Activated CD4-positive, alpha-beta memory T cell treated with anti-CD3 and anti-CD28 coated beads for 36 hours (primary cell): ENCODE results near the gene KIAA1671. TPM values are rescaled to one million over a fixed set of nuclear protein-coding genes. Genes with fewer than 3 reads are reported as not detected.

Experiments
- CTCF ChIA-PET: fragments of 350-600 bp; sonication (Branson Sonifier 250); formaldehyde crosslinking; loops from one replicate; lab custom pipeline; 2021; ENCODE audit warnings: antibody characterized with exemption, inconsistent platforms; lab: Charles Lee
- POLR2A ChIA-PET: fragments of 350-600 bp; sonication (Branson Sonifier 250); formaldehyde crosslinking; loops from one replicate; lab custom pipeline; 2021; ENCODE audit warnings: antibody characterized with exemption; lab: Charles Lee
- DNase-seq: peaks from one replicate; pipeline ENCODE4 v3.0.0-alpha.2; 2020
- H3K27ac Mint-ChIP-seq: one replicate; pipeline ENCODE4 v1.8.0; 2021; ENCODE audit warnings: mixed read lengths
- H3K27me3 Mint-ChIP-seq: one replicate; pipeline ENCODE4 v1.8.0; 2021; ENCODE audit warnings: mixed read lengths
- H3K36me3 Mint-ChIP-seq: one replicate; pipeline ENCODE4 v1.8.0; 2021; ENCODE audit warnings: mixed read lengths
- H3K4me1 Mint-ChIP-seq: one replicate; pipeline ENCODE4 v1.8.0; 2021; ENCODE audit warnings: low read depth, mixed read lengths
- H3K4me3 Mint-ChIP-seq: one replicate; pipeline ENCODE4 v1.8.0; 2021; ENCODE audit warnings: mild to moderate bottlenecking, mixed read lengths
- H3K9me3 Mint-ChIP-seq: one replicate; pipeline ENCODE4 v1.8.0; 2021; ENCODE audit warnings: mixed read lengths
- intact Hi-C: fragments of 100-400 bp; cut with micrococcal nuclease; formaldehyde crosslinking; loops from one replicate; pipeline ENCODE4 v1.15.1; 2023
- total RNA-seq, 2 experiments: library from RNA; stranded (reverse); gene quantifications; one replicate each; pipeline ENCODE4 v1.2.3, GENCODE V29; 2021

KIAA1671 gene
- total RNA-seq, 2 experiments from 2014 or later: 6.5 to 6.8 TPM

- Mint-ChIP-seq H3K9me3 (no peaks in the 10 kb centered on the region), H3K27ac (peak overlapping the region; percentile 87), H3K4me1 (peaks cover 70% of the 10 kb centered on the region), H3K4me3 (no peak overlapping the region), H3K27me3 (no peaks in the 10 kb centered on the region), H3K36me3 (no peaks in the 10 kb centered on the region)
- ChIA-PET POLR2A (no interaction called here), CTCF (interaction anchor here (0.9 to 2.0 kb wide), 2 partner anchors 9 to 128 kb away, joined by 4 to 6 read pairs; no protein-coding TSS in a partner anchor)
- DNase-seq: no peak
- intact Hi-C loops: loop anchor here (5.0 kb wide), 1 partner anchor 510 kb away; the partner anchor contains the start of genes GUCD1 and SNRPD3
These were observed 114.4 kb downstream of the KIAA1671 start for GRCh38 chr22:25066861-25067435.

- Mint-ChIP-seq H3K27me3 (no peaks in the 10 kb centered on the region), H3K27ac (peak overlapping the region; percentile 87), H3K9me3 (no peaks in the 10 kb centered on the region), H3K4me1 (peaks cover 71% of the 10 kb centered on the region), H3K4me3 (peak overlapping the region; percentile 81), H3K36me3 (no peaks in the 10 kb centered on the region)
- CTCF ChIA-PET: interaction anchor here (0.7 to 3.9 kb wide), 8 partner anchors 9 to 129 kb away, joined by 3 to 48 read pairs (median 10); no protein-coding TSS in a partner anchor
- DNase-seq: peak; percentile 87
- intact Hi-C loops: loop anchor here (1.0 to 5.0 kb wide), 4 partner anchors 8 to 511 kb away; partner anchors contain the start of genes GUCD1 and SNRPD3
- POLR2A ChIA-PET: interaction anchor here (0.7 to 2.0 kb wide), 5 partner anchors 9 to 18 kb away, joined by 3 to 9 read pairs (median 6); no protein-coding TSS in a partner anchor
These were observed 115.4 kb downstream of the KIAA1671 start for GRCh38 chr22:25067851-25068421.

- ChIA-PET POLR2A (interaction anchor here (0.7 to 2.1 kb wide), 7 partner anchors 9 to 17 kb away, joined by 3 to 9 read pairs (median 6); no protein-coding TSS in a partner anchor), CTCF (interaction anchor here (0.7 to 3.9 kb wide), 11 partner anchors 9 to 130 kb away, joined by 3 to 48 read pairs (median 6); no protein-coding TSS in a partner anchor)
- Mint-ChIP-seq H3K4me1 (peaks cover 70% of the 10 kb centered on the region), H3K9me3 (no peaks in the 10 kb centered on the region), H3K27ac (peak overlapping the region; percentile 87), H3K4me3 (peak overlapping the region; percentile 81), H3K36me3 (no peaks in the 10 kb centered on the region), H3K27me3 (no peaks in the 10 kb centered on the region)
- intact Hi-C loops: loop anchor here (1.0 to 5.0 kb wide), 4 partner anchors 8 to 511 kb away; partner anchors contain the start of genes GUCD1 and SNRPD3
- DNase-seq: peak; percentile 71
These were observed 116.2 kb downstream of the KIAA1671 start for GRCh38 chr22:25068707-25069106.

- intact Hi-C loops: loop anchor here (2.0 to 5.0 kb wide), 2 partner anchors 15 to 512 kb away; partner anchors contain the start of genes GUCD1 and SNRPD3
- peak overlapping the region; percentile 81 for H3K4me3 Mint-ChIP-seq
- H3K27ac Mint-ChIP-seq: peak overlapping the region; percentile 87
- H3K36me3 Mint-ChIP-seq: no peaks in the 10 kb centered on the region
- H3K9me3 Mint-ChIP-seq: no peaks in the 10 kb centered on the region
- CTCF ChIA-PET: interaction anchor here (0.9 to 3.9 kb wide), 7 partner anchors 8 to 102 kb away, joined by 3 to 48 read pairs (median 11); no protein-coding TSS in a partner anchor
- POLR2A ChIA-PET: interaction anchor here (0.7 to 2.1 kb wide), 5 partner anchors 8 to 17 kb away, joined by 3 to 9 read pairs (median 6); no protein-coding TSS in a partner anchor
- no peak for DNase-seq
- H3K4me1 Mint-ChIP-seq: peaks cover 72% of the 10 kb centered on the region
- no peaks in the 10 kb centered on the region for H3K27me3 Mint-ChIP-seq
These were observed 116.9 kb downstream of the KIAA1671 start for GRCh38 chr22:25069426-25069757.

GRCh38 chr22:25069758-25070481 is 117.4 kb downstream of the KIAA1671 start:
- peak overlapping the region; percentile 81 for H3K4me3 Mint-ChIP-seq
- peak overlapping the region; percentile 87 for H3K27ac Mint-ChIP-seq
- peak; percentile 47 for DNase-seq
- ChIA-PET CTCF (interaction anchor here (1.5 to 3.9 kb wide), 7 partner anchors 11 to 102 kb away, joined by 3 to 48 read pairs (median 8); no protein-coding TSS in a partner anchor), POLR2A (interaction anchor here (0.7 to 2.1 kb wide), 3 partner anchors 9 to 16 kb away, joined by 3 to 9 read pairs (median 6); no protein-coding TSS in a partner anchor)
- no peaks in the 10 kb centered on the region for H3K9me3 Mint-ChIP-seq
- peaks cover 77% of the 10 kb centered on the region for H3K4me1 Mint-ChIP-seq
- H3K27me3 Mint-ChIP-seq: no peaks in the 10 kb centered on the region
- H3K36me3 Mint-ChIP-seq: no peaks in the 10 kb centered on the region
- intact Hi-C loops: loop anchor here (2.0 to 5.0 kb wide), 2 partner anchors 15 to 513 kb away; partner anchors contain the start of genes GUCD1 and SNRPD3

- POLR2A ChIA-PET: interaction anchor here (2.1 kb wide), 1 partner anchor 15 kb away, joined by 6 read pairs; no protein-coding TSS in a partner anchor
- peak overlapping the region; percentile 87 for H3K27ac Mint-ChIP-seq
- H3K27me3 Mint-ChIP-seq: no peaks in the 10 kb centered on the region
- CTCF ChIA-PET: interaction anchor here (1.5 to 3.9 kb wide), 4 partner anchors 10 to 39 kb away, joined by 3 to 48 read pairs (median 18); no protein-coding TSS in a partner anchor
- H3K9me3 Mint-ChIP-seq: no peaks in the 10 kb centered on the region
- peaks cover 86% of the 10 kb centered on the region for H3K4me1 Mint-ChIP-seq
- peak overlapping the region; percentile 81 for H3K4me3 Mint-ChIP-seq
- peak; percentile 39 for DNase-seq
- no peaks in the 10 kb centered on the region for H3K36me3 Mint-ChIP-seq
- intact Hi-C loops: no loop called here
These were observed 118.4 kb downstream of the KIAA1671 start for GRCh38 chr22:25070956-25071355.

GRCh38 chr22:25071720-25072119 is 119.2 kb downstream of the KIAA1671 start:
- H3K27ac Mint-ChIP-seq: peak overlapping the region; percentile 87
- CTCF ChIA-PET: interaction anchor here (1.5 to 2.7 kb wide), 5 partner anchors 10 to 39 kb away, joined by 3 to 15 read pairs (median 6); no protein-coding TSS in a partner anchor
- H3K4me1 Mint-ChIP-seq: peaks cover 89% of the 10 kb centered on the region

GRCh38 chr22:25072406-25072805 is 119.9 kb downstream of the KIAA1671 start:
- intact Hi-C loops: no loop called here
- Mint-ChIP-seq H3K36me3 (no peaks in the 10 kb centered on the region), H3K9me3 (no peaks in the 10 kb centered on the region), H3K27me3 (no peaks in the 10 kb centered on the region), H3K4me1 (peaks cover 89% of the 10 kb centered on the region), H3K4me3 (peak overlapping the region; percentile 36), H3K27ac (peak overlapping the region; percentile 63)
- ChIA-PET POLR2A (interaction anchor here (0.8 to 1.3 kb wide), 2 partner anchors 14 to 18 kb away, joined by 4 read pairs; no protein-coding TSS in a partner anchor), CTCF (interaction anchor here (1.6 to 2.7 kb wide), 5 partner anchors 9 to 39 kb away, joined by 4 to 15 read pairs (median 6); no protein-coding TSS in a partner anchor)
- DNase-seq: no peak

More at GRCh38 chr22:25071720-25072119, 119.2 kb downstream of the KIAA1671 start:
- POLR2A ChIA-PET: interaction anchor here (1.3 kb wide), 1 partner anchor 17 kb away, joined by 4 read pairs; no protein-coding TSS in a partner anchor
- Mint-ChIP-seq H3K9me3 (no peaks in the 10 kb centered on the region), H3K27me3 (no peaks in the 10 kb centered on the region), H3K4me3 (peak overlapping the region; percentile 81), H3K36me3 (no peaks in the 10 kb centered on the region)
- DNase-seq: no peak
- intact Hi-C loops: no loop called here

GRCh38 chr22:25076336-25076735 is 123.8 kb downstream of the KIAA1671 start:
- Mint-ChIP-seq H3K4me1 (peaks cover 65% of the 10 kb centered on the region), H3K4me3 (peak overlapping the region; percentile 26), H3K9me3 (no peaks in the 10 kb centered on the region), H3K27ac (peak overlapping the region; percentile 80), H3K36me3 (no peaks in the 10 kb centered on the region), H3K27me3 (no peaks in the 10 kb centered on the region)
- POLR2A ChIA-PET: interaction anchor here (1.6 to 2.5 kb wide), 3 partner anchors 10 to 22 kb away, joined by 5 to 29 read pairs (median 10); no protein-coding TSS in a partner anchor
- CTCF ChIA-PET: interaction anchor here (0.7 to 4.0 kb wide), 10 partner anchors 8 to 125 kb away, joined by 3 to 40 read pairs (median 8); no protein-coding TSS in a partner anchor
- DNase-seq: peak; percentile 85
- intact Hi-C loops: loop anchor here (1.0 to 5.0 kb wide), 4 partner anchors 8 to 371 kb away; no protein-coding TSS in a partner anchor

- intact Hi-C loops: loop anchor here (5.0 kb wide), 1 partner anchor 370 kb away; no protein-coding TSS in a partner anchor
- peak overlapping the region; percentile 80 for H3K27ac Mint-ChIP-seq
These were observed 124.5 kb downstream of the KIAA1671 start for GRCh38 chr22:25077056-25077455.

More at GRCh38 chr22:25077056-25077455, 124.5 kb downstream of the KIAA1671 start:
- no peaks in the 10 kb centered on the region for H3K27me3 Mint-ChIP-seq
- no peak for DNase-seq
- H3K9me3 Mint-ChIP-seq: no peaks in the 10 kb centered on the region
- CTCF ChIA-PET: interaction anchor here (1.5 to 4.0 kb wide), 6 partner anchors 9 to 96 kb away, joined by 4 to 40 read pairs (median 10); no protein-coding TSS in a partner anchor
- POLR2A ChIA-PET: interaction anchor here (0.6 to 2.5 kb wide), 4 partner anchors 8 to 1400 kb away, joined by 4 to 29 read pairs (median 8); no protein-coding TSS in a partner anchor
- no peak overlapping the region for H3K4me3 Mint-ChIP-seq
- H3K36me3 Mint-ChIP-seq: no peaks in the 10 kb centered on the region
- peaks cover 60% of the 10 kb centered on the region for H3K4me1 Mint-ChIP-seq
